GM18873 (cell line): ENCODE measurements around the gene STOM.

Experiments used
- ATAC-seq: cut with Tn5 transposase; IDR thresholded peaks from one replicate; pipeline ENCODE4 v1.9.1; 2021; ENCODE audit warnings: mild to moderate bottlenecking, moderate library complexity, moderate number of reproducible peaks; ENCODE audit not compliant: unreplicated experiment, low FRiP score

Gene STOM

GRCh38 chr9:121350993-121351561 is 19.0 kb downstream of the STOM start:
- no peak for ATAC-seq

- ATAC-seq: no peak
Measured at GRCh38 chr9:121350036-121350435, 20.0 kb downstream of the STOM start.

DNA sequence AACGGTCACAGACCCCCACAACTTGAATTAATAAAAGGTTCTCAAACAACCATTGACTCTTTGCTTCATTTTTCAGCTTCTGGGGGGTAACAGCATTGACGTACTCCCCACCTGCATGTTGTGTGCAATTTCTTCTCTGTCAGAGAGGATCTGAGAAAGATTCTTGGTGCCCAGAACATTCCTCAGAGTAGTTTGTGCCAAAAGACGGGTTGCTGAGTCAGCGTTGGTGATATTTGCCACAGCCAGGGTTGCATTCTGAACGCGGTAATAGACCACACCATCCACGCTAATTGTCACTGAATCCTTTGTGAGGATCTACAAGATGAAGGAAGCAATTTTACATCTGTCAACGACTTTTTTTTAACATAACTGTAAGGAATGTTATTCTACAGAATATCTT is 21.0 kb downstream of the STOM start:
- no peak for ATAC-seq

DNA sequence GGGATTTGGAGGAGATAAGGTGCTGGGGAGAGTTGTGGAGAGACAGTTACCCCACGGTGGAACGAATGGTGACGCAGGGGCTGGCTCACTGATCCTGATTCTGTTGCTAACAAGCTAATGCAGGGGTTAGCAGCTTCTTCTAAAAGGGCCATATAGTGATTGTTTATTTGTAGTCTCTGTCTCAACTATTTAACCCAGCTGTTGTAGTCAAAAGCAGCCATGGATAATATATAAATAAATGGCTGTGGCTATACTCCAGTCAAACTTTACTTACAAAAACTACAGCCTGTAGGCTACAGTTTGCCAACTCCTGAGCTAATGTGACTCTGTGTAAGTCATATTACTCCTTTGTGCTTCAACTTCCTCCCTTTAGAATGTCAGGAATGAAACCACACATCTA is 21.8 kb downstream of the STOM start:
- no peak for ATAC-seq

DNA sequence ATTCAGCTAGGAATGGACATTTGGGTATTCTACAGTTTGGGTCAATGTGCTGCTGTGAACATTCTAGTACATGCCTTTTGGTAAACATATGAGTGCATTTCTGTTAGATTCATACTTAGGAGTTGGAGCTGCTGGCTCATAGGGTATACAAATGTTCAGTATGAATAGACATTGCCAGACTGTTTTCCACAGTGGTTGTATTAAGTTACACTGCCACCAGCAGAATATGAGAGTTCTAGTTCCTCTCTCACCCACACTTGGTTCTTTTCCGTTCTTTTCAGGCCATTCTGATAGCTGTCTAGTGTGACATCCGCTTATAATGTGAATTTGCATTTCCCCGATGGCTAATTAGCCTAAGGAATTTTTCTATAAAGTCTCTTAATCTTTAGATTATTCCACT is 25.0 kb downstream of the STOM start:
- ATAC-seq: no peak

GRCh38 chr9:121344184-121344583 is 25.9 kb downstream of the STOM start:
- no peak for ATAC-seq

DNA sequence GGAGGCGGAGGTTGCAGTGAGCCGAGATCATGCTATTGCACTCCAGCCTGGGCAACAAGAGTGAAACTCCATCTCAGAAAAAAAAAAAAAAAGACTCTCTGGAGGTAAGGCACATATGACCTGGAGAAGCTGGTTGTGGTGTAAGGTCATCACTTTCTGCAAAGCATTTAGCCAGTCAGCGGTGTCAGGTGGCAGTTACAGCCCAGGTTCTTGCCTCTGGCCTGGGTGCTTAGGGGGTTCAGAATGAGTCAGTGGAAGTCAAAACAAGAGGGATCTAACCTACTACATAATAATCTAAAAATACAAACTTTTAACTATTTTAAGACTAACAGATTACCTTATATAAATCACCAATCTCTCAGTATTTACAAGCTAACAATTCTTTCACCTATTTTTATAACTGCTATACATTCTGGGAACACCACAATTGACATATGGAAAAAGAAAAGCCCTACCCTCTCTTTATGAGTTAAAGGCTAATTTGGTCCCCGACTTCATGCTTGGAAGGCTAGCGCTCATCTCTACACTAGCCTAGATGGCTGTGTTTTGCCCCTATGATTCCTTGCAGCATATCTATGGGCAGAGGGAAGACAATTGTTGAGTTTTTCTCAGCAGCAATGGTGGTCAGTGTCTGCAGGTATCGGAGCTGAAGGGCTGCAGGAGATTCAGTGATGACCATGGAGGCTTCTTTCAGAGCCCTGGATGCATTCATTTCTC is 29.2 kb downstream of the STOM start:
- ATAC-seq: peak; percentile 83

DNA sequence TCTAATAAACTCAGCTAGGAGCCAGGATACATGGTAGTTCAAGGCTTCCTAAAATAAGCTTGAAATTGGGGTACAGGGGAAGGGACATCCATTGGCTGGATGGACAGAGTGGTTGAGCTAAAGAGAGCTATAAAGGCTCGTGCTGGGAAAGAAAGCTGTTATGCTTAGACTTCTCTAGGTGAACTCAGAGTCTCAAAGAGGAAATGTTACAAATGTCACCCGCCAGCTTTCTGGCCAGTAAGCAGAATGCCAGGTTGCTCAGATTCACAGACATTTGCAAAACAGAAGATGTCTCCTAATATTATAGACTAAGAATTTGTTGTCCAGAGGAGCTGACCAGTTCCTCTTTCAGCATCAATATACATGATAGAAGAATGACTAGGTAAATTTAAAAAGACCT is 30.6 kb downstream of the STOM start:
- no peak for ATAC-seq

- no peak for ATAC-seq
Measured at GRCh38 chr9:121336665-121337064, 33.4 kb downstream of the STOM start.

DNA sequence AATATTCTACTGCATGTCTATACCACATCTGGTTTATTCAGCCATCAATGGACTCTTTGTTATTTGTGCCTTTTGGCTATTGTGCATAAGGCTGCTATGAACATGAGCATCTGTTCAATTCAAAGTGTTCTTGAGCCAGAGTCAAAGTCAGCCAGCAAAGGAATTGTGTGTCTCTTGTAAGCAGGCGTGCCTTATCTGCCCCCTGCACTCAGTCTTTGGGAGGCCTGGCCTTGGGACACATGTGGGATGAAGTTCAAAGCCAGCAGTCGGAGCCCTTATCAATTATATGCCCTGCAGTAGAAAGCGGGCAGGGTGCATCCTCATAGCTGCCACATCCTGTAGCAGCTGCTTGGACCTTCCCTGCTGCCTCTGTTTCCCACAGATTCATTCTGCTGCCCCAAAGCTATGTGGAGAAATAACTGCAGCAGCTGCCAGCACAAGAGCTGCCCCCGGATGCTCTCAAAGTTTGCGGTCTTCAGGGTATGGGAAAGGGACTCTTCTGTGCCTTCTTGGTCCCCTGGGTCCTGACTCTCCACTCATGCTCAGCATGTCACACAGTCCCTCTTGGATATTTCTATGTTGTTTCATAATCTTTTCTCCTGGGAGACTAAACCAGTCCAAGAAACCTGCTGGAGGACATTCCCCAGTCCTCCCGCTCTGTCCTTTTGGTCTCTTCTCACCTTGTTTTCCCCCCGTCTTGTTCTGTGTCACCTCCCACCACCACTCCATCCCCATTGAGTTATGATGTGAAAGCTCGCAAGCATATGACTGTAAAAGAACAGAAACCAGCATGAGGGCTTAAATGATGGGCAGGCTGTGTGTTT is 35.9 kb downstream of the STOM start:
- ATAC-seq: no peak

GRCh38 chr9:121331992-121332685 is 37.9 kb downstream of the STOM start:
- no peak for ATAC-seq

GRCh38 chr9:121331549-121331948 is 38.5 kb downstream of the STOM start:
- ATAC-seq: no peak

DNA sequence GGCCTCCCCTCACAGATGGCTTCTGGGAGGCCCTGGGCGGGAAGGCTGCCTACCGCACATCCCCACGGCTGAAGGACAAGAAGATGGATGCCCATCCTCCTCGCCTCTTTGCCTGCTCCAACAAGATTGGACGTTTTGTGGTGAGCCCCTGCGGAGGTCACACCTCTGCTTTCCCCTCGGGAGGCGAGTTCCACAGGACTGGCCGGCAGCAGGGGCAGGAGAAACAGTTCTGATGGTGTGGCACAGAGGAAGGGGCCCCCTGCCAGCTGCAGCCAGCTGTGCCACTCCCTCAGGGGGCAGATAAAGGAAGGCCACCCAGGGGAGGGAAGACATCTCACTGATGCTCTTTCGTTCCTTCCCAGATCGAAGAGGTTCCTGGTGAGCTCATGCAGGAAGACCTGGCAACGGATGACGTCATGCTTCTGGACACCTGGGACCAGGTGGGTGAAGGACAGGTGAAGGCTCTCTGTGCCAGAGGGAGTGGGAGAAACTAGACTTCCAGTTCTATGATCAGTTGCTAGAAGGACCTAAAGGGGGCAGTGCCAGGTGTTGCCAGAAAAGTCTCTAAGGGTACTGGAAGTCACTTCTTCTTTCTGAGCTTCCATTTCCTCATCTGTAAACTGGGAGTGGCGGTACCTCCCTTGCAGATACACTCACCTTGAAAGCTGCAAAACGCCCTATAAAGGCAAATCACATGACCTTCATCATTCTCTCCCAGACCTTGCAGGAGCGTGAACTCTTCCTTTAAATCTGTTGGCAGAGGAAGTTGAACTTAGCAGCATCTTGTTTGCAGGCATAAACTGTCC is 41.0 kb downstream of the STOM start:
- no peak for ATAC-seq

DNA sequence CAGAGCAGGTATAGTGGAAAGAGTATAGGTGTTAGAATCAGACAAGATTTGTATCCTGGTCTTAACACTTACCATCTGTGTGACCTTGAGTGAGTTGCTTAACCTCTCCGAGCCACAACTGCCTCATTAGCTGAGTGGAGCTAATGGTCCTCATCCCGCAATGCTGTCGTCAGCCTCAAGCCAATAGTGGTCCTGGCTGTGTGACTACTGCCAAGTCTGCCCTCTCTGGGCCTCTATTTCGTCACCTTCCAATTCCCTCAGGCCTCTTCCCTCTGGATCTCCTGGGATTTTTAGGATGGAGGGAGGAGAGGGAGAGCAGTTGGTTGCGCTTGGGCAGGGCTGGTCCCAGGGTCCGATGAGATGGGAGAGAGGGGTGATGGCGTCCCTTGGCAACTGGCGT is 41.6 kb downstream of the STOM start:
- no peak for ATAC-seq

- no peak for ATAC-seq
Measured at GRCh38 chr9:121326901-121327613, 43.0 kb downstream of the STOM start.

DNA sequence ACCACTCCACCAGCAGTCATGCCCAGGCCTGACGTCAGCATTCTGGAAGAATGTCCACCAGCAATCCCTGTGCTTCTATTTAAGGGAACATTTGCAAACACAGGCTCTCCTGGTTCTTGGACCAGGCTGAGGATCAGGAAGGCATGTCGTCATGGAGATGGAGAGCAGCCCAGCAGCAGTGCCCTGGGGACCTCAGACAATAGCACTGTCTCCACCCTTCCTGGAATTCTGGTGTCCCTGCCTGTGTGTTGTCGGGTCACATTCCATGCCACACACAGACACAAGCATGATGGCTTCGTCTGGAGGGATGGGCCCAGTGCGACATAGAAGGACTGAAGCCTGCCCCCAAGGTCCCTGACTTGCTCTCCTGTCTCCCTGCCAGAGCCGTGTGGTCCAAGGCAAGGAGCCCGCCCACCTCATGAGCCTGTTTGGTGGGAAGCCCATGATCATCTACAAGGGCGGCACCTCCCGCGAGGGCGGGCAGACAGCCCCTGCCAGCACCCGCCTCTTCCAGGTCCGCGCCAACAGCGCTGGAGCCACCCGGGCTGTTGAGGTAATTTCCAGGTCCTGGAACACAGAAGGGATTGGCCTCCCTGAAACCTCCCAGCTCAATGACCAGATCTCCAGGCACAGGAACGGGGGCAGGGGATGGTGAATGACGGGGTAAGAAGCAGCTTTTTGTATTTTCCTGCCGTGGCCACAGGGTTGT is 43.8 kb downstream of the STOM start:
- no peak for ATAC-seq

DNA sequence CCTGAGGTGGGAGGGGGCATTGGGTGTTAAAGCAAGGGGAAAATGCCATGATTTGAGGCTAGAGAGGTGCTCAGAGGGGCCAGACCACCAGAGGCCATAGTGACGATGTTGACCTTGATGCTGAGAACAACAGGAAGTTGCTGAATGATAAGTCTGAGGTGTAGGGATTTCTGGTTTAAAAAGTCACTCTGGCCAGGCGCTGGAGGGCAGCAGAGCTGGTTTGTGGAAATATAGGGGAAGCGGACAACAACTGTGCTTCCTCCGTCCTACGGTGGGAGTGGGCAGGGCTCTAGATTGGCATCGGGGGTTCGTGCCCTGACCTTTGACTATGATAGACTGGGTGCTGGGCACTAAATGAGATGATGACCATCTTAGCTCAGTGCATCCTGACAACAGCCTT is 44.7 kb downstream of the STOM start:
- no peak for ATAC-seq

GRCh38 chr9:121324755-121325154 is 45.3 kb downstream of the STOM start:
- no peak for ATAC-seq

- ATAC-seq: no peak
Measured at GRCh38 chr9:121324316-121324715, 45.7 kb downstream of the STOM start.
